GM12874 (cell line): ENCODE measurements around the gene PXMP4.

Experiments
- CTCF ChIP-seq: IDR thresholded peaks from 2 replicates; pipeline ENCODE4 v1.5.1; 2011; ENCODE audit warnings: low read depth, mild to moderate bottlenecking, control low read depth, low read length, moderate library complexity; ENCODE audit not compliant: insufficient read depth

The PXMP4 gene

DNA sequence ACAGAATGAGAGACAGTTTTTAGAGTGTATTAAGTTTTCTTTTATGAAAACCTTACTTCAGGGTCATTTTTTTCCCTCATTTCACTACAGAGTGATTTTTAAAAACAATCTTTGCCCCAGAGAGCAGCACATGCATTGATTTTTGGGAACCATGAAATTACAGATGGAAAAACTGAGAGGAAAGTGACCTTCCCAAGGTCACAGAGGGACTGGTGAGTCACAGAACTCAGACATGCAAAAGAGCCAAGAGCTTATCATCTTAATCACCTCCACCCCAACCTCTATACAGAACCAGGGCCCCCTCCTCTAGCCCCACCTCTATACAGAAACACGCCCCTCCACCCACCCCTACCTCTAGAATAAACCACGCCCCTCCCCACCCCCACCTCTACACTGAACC is 10.7 kb downstream of the PXMP4 start:
- no peak for TF ChIP-seq CTCF

DNA sequence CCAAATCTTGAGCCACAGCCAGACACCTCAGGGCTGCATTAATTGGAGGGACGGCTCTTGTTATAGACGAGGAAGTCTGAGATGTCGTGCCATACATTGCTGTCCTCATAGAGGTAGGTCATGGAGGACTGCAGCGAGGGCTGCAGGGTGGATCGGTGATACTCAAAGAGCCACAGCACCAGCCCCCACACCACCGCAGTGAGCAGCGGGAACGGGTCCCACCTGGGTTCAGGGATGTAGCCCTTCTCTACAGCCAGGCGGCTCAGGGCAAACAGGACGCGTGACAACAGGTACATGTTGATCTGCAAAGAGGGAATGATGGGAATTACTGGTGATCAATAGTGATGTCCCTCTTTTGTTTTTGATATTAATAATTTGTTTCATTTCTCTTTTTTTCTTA is 12.4 kb downstream of the PXMP4 start:
- no peak for TF ChIP-seq CTCF

DNA sequence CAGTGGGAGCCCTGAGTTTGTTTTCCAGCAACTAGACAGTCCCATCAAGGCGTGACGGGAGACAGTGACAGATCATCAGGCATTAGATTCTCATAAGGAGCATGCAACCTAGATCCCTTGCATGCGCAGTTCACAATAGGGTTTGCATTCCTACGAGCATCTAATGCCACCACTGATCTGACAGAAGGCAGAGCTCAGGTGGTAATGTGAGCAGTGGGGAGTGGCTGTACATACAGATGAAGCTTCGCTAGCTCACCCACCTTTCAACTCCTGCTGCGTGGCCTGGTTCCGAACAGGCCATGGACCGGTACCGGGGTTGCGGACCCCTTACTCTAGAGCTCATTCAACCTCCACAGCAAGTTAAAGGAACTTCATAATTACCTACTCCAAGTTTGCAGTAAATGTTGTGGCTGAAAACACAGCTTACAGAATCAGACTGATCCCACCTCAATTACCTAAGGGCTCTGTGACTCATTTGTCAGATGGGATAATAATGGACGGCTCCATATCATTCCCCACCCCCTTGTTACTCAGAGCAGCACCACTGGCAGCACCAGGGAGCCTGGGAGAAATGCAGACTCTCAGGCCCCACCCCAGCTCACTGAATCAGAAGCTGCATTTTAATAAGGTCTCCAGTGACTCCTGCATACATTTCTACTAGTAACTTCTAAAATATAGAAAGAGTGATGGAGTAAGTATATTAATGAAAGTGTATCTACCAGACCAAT is 15.7 kb downstream of the PXMP4 start:
- TF ChIP-seq CTCF = no peak

- no peak for TF ChIP-seq CTCF
Observed at GRCh38 chr20:33703498-33704137, 16.5 kb downstream of the PXMP4 start.

DNA sequence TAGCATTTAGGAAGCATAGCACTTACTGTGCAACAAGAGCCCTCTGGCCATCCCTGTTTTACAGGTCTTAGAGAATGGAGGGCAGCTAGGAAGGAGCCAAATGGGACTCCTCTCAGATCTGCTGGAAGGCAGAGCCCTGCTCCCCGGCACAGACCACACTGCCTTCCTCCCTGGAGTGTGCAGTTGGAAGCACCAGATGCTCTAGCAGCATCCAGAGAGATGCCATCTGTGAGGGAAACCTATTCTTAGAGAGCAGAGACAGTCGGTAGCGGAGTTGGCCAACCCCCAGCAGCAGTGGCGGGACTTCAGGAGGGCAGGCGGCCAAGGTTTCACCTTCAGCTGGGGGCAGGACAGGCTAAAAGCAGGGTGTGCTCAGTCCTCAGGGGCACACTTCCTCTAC is 17.2 kb downstream of the PXMP4 start:
- no peak for TF ChIP-seq CTCF

DNA sequence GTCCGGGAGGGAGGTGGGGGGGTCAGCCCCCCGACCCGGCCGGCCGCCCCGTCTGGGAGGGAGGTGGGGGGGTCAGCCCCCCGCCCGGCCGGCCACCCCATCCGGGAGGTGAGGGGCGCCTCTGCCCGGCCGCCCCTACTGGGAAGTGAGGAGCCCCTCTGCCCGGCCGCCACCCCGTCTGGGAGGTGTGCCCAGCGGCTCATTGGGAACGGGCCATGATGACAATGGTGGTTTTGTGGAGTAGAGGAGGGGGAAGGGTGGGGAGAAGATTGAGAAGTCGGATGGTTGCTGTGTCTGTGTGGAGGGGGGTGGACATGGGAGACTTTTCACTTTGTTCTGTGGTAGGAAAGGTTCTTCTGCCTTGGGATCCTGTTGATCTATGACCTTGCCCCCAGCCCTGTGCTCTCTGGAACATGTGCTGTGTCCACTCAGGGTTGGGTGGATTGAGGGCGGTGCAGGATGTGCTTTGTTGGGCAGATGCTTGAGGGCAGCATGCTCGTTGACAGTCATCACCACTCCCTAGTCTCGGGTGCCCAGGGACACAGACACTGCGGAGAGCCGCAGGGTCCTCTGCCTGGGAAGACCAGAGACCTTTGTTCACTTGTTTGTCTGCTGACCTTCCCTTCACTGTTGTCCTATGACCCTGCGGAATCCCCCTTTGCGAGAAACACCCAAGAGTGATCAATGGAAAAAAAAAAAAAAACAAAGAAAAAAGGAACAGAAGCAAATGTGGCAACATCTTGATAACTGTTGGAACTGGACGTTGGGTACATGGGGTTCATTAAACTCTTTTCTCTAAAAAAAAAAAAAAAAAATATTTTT is 18.3 kb downstream of the PXMP4 start:
- TF ChIP-seq CTCF = no peak

DNA sequence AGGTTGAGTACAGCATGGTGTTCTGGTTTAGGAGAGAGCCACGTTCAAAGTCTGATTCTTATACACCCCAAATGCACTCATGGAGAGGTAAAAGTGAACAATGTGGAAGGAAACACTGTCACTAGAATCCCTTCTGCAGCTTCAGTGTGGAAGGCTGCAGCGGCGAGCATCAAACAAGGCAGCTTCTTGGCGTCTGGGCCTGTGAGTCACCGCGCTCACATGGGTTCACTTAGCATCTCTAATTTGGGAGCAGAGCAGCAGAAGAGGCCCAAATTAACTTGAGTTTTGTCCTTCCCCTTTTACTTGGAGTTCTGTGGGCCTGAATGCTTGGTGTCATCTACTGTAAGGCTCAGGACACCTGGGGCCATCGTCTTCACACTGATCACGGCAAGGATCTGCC is 23.0 kb downstream of the PXMP4 start:
- TF ChIP-seq CTCF = no peak
